ENCODE measurements around the gene C11orf24. TPM values are rescaled to one million over a fixed set of nuclear protein-coding genes. Genes with fewer than 3 reads are reported as not detected.

C11orf24 gene
- total and polyA plus RNA-seq, 10 of the 15 experiments (the other 5 are each of a cell fraction or from before 2014, with no cell fraction given), result 4.3 to 104 (median 41.4) TPM

DNA sequence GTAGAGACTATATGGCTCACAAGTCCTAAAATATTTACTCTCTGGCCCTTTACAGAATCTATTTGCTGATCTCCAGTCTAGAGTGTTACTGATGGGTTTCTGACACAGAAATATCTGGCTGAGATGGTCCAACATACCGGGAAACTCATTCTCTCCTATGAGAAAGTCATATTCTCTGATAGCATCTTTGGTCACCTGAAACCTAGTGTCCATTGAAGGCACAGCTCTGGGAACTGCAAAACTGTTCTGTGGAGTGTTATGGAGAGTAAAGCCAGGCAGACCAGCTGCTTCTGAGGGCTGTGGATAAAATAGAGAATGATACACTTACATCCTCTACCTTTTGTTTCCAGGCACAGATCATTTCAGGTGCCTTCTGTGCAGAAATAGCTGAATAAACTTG, 2.5 kb upstream of the C11orf24 start:
- H3K4me2 ChIP-seq (ENCODE audit: control insufficient read depth, insufficient read depth), result peak overlapping the region; percentile 57
- FAIRE-seq (no peak), DNase-seq (ENCODE audit: low read depth, low spot score) (no peak), ATAC-seq (no peak)
- peaks cover 19% of the 10 kb centered on the region for H3K4me1 ChIP-seq (ENCODE audit: control insufficient read depth, insufficient read depth, low read length)
- intact Hi-C loops (cut with micrococcal nuclease; ENCODE audit: unreplicated experiment), result no loop called here
- H2AFZ ChIP-seq (ENCODE audit: control insufficient read depth, low read depth, low read length), result no peak overlapping the region
- H4K20me1 ChIP-seq (ENCODE audit: control insufficient read depth, insufficient read depth), result no peaks in the 10 kb centered on the region
- no peaks in the 10 kb centered on the region for H3K27me3 ChIP-seq (replicated peaks in 1 of 2; ENCODE audit: control insufficient read depth in 2 of 2, insufficient read depth in 2 of 2, low read length in 1 of 2)
- H3K9me3 ChIP-seq (replicated peaks; ENCODE audit: control insufficient read depth, insufficient read depth, low read length), result peaks cover 1% of the 10 kb centered on the region; the same call in 1 of the 3 replicates
- H3K79me2 ChIP-seq (ENCODE audit: control insufficient read depth, insufficient read depth, low read length), result peaks cover 37% of the 10 kb centered on the region
- no TSS peak for BruUV-seq (replicated peaks)
- 100% methylated on average over 1 of the region's 1 CpG for WGBS (ENCODE audit: insufficient coverage, insufficient replicate concordance, low lambda C conversion rate, missing lambda C conversion rate)
- H3K27ac ChIP-seq (ENCODE audit: control insufficient read depth, insufficient read depth), result peak overlapping the region; percentile 95
- in situ Hi-C loops (cut with MboI), result no loop called here
- peak overlapping the region; percentile 47 for H3K4me3 ChIP-seq
- CTCF ChIA-PET, result interaction anchor here (0.5 to 6.0 kb wide), 3 partner anchors 17 to 633 kb away, joined by 3 to 69 read pairs (median 24); no protein-coding TSS in a partner anchor
- POLR2A ChIA-PET, result interaction anchor here (0.6 to 5.3 kb wide), 8 partner anchors 16 to 1660 kb away, joined by 3 to 28 read pairs (median 3); no protein-coding TSS in a partner anchor
- H3K9ac ChIP-seq (ENCODE audit: control insufficient read depth, insufficient read depth, low read length), result no peak overlapping the region
- SMC1A ChIA-PET (ENCODE audit: uncharacterized antibody, unreplicated experiment), result interaction anchor here (1.1 to 9.9 kb wide), 2 partner anchors 8 to 23 kb away, joined by 4 to 102 read pairs; no protein-coding TSS in a partner anchor
- H3K36me3 ChIP-seq (ENCODE audit: control insufficient read depth in 2 of 2, insufficient read depth in 2 of 2, low read length in 1 of 2), result no peaks in the 10 kb centered on the region
- TF ChIP-seq RELB (IDR thresholded peaks at IDR 0.05; ENCODE audit: low read depth) (no peak), NFYB (IDR thresholded peaks at IDR 0.05; ENCODE audit: insufficient read depth, low read depth, low read length) (no peak), BRCA1 (IDR thresholded peaks at IDR 0.05; ENCODE audit: low read depth, low read length) (no peak), BMI1 (IDR thresholded peaks at IDR 0.05; ENCODE audit: borderline replicate concordance) (no peak), MLLT1 (IDR thresholded peaks at IDR 0.05) (no peak), ESRRA (IDR thresholded peaks at IDR 0.05; ENCODE audit: low read length) (no peak), MXI1 (IDR thresholded peaks at IDR 0.05; ENCODE audit: low read depth, low read length) (no peak)
- RAD21 ChIA-PET (ENCODE audit: unreplicated experiment), result interaction anchor here (1.0 to 3.7 kb wide), 3 partner anchors 9 to 23 kb away, joined by 3 to 31 read pairs (median 3); no protein-coding TSS in a partner anchor
